Effector CD8-positive, alpha-beta T cell (primary cell): Measurements from ENCODE around the gene DES.

Source experiments
- DNase-seq: peaks from one replicate; lab custom pipeline; 2025; lab: John Stamatoyannopoulos, UW

Gene DES

GRCh38 chr2:219453671-219454590 lies 35.8 kb downstream of the DES start:
- DNase-seq, result no peak

GRCh38 chr2:219455581-219455980 lies 37.4 kb downstream of the DES start:
- DNase-seq, result no peak

- DNase-seq, result no peak
Measured at GRCh38 chr2:219457784-219458369, 39.7 kb downstream of the DES start.

GRCh38 chr2:219458996-219459395 lies 40.8 kb downstream of the DES start:
- DNase-seq, result no peak

- peak; percentile 11 for DNase-seq
Measured at GRCh38 chr2:219459460-219460311, 41.5 kb downstream of the DES start.

- DNase-seq, result no peak
Measured at GRCh38 chr2:219460424-219460926, 42.3 kb downstream of the DES start.

GRCh38 chr2:219461047-219461514 lies 42.9 kb downstream of the DES start:
- no peak for DNase-seq

- DNase-seq, result no peak
Measured at GRCh38 chr2:219461669-219462068, 43.5 kb downstream of the DES start.

- DNase-seq, result no peak
Measured at GRCh38 chr2:219462349-219462748, 44.2 kb downstream of the DES start.

- no peak for DNase-seq
Measured at GRCh38 chr2:219464286-219465032, 46.3 kb downstream of the DES start.

GRCh38 chr2:219465659-219466561 lies 47.7 kb downstream of the DES start:
- no peak for DNase-seq

- DNase-seq, result no peak
Measured at GRCh38 chr2:219466816-219467735, 48.9 kb downstream of the DES start.

GRCh38 chr2:219467736-219468075 lies 49.5 kb downstream of the DES start:
- DNase-seq, result no peak

GRCh38 chr2:219468410-219469185 lies 50.4 kb downstream of the DES start:
- no peak for DNase-seq

- DNase-seq, result no peak
Measured at GRCh38 chr2:219469186-219469724, 51.1 kb downstream of the DES start.

- DNase-seq, result no peak
Measured at GRCh38 chr2:219470429-219470828, 52.3 kb downstream of the DES start.

GRCh38 chr2:219471476-219472371 lies 53.5 kb downstream of the DES start:
- no peak for DNase-seq
